Activated CD4-positive, CD25-positive, alpha-beta regulatory T cell treated with anti-CD3 and anti-CD28 coated beads, Interleukin-2, amount 50 U/mL, for 16 hours (primary cell): Measurements from ENCODE around the gene KCNQ2.

Experiments
- DNase-seq: peaks from one replicate; pipeline ENCODE4 v3.0.0-alpha.2; 2020; ENCODE audit warnings: low read depth, low spot score

The KCNQ2 gene

DNA sequence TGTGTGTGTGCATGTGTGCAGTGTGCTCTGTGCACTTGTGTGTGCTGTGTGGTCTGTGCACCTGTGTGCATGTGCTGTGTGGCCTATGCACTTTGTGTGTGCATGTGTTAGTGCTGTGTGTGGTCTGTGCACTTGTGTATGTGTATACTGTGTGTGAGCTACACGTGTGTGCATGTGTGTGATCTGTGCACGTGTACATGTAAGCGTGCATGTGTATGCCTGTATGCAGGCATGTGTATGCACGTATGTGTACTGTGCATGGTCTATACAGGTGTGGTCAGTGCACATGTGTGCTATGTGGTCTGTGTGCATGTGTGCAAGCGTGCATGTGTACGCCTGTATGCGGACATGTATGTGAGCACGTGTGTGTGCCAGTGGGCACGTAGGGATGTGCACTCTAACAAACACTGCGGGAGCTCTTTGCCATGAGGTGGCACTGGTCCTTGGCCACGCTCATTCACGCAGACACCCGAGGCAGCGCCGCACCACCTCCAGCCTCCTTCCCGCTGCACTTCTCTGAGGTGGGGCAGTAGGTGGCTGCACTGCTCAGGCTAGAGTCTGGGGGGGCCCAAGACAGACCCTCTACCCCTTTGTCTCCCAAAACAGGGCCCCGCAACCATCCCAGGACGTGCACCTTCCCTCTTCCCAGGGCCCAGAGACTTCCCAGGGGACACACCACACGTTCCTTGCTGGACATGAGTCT is 68.9 kb downstream of the KCNQ2 start:
- no peak for DNase-seq

GRCh38 chr20:63402860-63403220 is 69.6 kb downstream of the KCNQ2 start:
- DNase-seq: no peak

- DNase-seq: no peak
Observed at GRCh38 chr20:63402181-63402859, 70.1 kb downstream of the KCNQ2 start.

DNA sequence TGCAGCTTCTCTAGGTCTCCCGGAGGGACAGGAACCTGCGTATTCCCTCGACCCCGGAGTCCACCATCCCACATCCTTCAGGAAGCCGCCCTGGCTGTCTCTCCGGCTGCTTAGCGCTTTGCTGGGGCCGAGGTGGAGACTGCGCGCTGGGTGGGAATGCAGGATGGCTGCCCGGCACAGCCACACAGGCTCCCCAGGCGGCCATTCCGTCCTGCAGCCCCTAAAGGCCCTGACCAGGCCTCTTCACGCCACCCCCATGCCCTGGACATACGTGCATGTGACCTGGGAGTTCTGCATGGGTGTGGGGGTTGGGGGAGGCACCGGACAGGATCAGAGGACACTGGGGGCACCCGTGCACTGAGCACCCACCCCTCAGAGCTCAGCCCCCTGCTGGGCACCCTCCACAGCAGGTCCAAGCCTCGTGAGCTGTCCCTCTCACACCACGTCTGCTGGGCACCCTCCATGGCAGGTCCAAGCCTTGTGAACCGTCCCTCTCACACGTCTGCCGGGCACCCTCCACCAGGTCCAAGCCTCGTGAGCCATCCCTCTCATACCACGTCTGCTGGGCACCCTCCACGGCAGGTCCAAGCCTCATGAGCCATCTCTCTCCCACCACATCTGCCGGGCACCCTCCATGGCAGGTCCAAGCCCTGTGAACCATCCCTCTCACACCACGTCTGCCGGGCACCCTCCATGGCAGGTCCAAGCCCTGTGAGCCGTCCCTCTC is 70.9 kb downstream of the KCNQ2 start:
- no peak for DNase-seq

- no peak for DNase-seq
Observed at GRCh38 chr20:63400486-63401210, 71.8 kb downstream of the KCNQ2 start.

DNA sequence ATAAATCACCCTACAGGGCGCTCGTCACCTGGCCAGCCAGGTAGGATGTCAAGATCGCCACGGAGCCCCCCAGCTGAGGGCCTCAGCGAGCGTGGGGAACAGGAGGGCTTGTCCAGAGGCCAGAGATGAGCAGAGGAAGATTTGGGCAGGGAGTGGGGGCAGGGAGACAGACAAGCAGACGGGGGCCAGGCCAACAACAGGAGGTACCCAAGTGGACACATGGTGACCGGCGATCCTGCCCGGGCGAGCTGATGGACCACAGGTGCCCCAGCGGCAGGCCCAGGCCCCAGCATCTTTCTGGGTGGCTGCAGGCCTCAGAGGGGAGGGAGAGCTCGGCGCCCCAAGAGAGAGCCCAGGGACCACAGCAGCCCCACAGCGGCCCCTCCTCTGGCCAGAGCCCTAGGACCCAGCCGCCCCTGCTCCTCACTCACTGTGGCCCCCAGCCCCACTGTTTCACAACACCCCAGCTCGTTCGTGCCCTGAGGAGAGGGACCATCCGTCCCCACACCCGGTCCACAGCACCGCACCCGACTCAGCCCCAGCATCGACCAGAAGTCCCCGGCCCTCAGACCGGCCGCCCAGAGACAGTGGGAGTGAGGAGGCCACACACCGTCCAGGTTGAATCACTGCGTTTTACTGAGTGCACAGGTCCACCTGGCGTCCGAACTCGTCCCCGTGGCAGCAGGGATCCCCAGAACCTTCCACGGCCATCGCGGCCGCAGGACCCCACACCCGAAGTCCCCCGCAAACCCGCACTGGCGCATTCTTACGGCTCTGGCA is 72.7 kb downstream of the KCNQ2 start:
- no peak for DNase-seq

DNA sequence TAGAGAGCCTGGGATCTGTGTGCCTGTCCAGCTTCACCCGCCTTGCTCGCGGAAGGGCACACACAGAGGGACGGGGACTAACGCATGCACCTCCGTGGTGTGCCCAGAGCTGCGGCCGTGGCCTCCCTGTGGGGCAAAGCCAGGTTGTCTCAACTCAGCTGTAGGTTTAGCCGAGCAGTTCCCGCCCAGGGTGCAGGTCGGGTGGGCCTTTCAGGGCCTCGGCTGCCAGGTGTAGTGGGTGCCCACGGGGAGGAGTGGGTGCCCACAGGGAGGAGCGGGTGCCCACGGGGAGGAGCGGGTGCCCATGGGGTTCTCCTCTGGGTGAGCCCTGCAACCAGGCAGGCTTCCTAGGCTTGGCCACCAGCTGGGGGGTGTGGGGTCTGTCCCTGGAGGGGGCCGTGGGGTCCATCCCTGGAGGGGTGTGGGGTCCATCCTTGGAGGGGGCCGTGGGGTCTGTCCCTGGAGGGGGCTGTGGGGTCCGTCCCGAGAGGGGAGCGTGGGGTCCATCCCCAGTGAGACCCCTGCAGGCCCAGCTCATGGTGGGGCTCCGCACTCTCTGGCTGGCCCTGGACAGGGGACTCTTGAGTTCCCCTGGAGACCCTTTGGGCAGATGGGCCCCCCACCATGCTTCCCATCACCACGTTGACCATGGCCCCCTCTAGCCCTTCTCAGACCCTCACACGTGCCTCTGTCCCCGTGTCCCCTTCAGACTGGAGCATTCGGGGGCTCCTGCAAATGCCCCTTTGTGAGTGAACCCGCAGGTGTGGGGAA is 73.5 kb downstream of the KCNQ2 start:
- DNase-seq: no peak

GRCh38 chr20:63397946-63398450 is 74.5 kb downstream of the KCNQ2 start:
- no peak for DNase-seq

- no peak for DNase-seq
Observed at GRCh38 chr20:63397155-63397843, 75.2 kb downstream of the KCNQ2 start.

DNA sequence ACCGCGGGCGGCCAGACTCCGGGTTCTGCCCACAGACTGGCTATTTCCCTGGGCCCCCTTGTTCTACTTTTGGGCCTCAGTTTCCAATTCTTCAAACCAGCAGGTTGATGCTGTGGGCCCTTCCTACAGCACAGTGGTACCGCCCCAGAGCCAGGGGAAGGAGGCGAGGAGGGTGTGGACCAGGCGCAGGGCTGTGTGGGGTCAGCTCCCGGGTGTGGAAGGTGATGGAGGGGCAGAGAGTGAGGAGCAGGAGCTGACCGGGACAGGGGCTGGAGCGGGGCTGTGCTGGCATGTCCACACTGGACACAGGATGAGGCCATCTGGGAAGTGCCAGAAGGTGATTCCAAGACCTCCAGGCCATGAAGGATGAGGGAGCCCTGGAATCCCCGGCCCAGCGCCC is 76.2 kb downstream of the KCNQ2 start:
- DNase-seq: no peak

- no peak for DNase-seq
Observed at GRCh38 chr20:63395723-63396122, 76.7 kb downstream of the KCNQ2 start.

DNA sequence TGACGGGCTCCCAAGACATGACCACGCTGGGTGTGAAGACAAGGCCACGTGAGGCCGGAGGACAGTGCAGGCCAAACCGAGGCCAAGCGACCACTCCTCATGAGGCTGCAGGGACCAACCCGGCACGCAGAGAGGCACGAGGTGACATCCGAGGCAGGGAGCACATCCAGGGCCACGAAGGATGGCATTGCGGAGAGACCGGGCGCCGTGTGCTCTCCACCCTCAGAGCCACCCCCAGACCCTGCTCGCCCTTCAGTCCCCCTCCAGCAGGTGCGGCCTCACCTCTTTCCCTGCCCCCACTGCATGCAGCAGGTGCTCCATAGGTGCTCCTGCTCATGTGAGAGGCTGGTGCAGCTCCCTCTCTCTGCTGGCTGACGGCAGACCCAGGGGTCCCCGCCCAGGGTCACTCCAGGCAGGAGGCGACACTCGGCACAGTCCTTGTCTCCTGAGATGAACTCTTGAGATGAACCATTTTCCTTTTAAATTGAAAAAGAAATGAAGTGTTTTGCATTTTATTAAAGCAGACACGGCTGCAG is 77.5 kb downstream of the KCNQ2 start:
- DNase-seq: no peak

DNA sequence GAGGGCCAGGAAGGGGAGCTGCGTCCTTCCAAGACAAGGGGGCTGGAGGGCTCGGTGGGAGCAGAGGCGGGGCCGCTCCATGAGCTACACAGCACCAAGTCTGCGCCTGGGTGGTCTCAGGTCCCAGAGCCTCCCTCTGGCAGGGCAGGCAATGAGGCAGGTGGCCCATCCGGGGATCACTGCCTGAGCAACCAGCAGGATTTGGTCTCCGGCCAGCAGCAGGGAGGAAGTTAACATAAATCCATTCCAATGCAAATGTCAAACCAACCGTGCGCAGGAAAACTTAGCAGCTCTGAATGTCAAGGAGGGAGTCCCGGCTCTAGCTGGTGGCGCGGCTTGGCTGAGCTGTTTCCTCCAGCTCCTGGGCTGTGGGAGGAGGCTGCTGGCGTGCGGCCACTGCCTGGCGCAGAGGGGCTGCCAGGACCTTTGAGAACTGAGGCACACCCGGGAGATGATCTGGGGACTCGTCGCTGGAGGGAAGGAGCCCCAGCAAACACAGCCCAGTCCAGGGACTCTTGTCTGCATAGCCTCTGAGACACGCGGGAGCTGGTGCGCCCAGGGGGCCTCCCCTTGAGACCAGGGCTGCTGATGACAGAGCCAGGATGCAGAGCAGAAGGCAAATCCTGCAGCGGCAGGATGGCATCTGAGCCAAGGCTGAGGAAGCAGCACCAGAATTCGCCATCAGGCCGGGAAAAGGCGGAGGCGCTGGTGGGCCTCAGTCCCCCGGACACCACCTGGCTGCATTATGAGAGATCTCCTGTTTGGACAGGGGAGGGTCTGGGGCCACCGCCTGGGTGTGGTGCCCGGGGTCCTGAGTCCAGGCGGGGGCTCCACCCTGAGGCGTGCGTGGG is 78.2 kb downstream of the KCNQ2 start:
- no peak for DNase-seq

DNA sequence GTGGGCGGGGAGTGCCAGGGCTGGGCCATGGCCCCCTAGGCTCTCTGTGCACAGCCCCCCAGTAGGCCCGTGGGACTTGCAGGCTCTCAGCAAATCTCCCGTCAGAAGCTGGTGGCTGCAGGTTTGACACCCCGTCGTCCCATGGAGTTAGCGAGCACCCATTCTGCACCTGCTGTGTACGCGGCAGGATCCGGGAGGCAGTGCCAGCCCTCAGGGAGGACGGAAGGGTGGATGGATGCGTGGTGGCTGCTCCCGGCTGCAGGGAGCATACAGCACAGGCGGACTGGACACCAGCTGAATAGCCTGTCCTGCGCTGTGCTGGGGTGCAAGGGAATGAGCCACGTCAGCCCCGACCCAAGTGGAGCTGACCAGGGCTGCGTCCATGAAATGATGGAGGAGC is 78.9 kb downstream of the KCNQ2 start:
- DNase-seq: no peak

DNA sequence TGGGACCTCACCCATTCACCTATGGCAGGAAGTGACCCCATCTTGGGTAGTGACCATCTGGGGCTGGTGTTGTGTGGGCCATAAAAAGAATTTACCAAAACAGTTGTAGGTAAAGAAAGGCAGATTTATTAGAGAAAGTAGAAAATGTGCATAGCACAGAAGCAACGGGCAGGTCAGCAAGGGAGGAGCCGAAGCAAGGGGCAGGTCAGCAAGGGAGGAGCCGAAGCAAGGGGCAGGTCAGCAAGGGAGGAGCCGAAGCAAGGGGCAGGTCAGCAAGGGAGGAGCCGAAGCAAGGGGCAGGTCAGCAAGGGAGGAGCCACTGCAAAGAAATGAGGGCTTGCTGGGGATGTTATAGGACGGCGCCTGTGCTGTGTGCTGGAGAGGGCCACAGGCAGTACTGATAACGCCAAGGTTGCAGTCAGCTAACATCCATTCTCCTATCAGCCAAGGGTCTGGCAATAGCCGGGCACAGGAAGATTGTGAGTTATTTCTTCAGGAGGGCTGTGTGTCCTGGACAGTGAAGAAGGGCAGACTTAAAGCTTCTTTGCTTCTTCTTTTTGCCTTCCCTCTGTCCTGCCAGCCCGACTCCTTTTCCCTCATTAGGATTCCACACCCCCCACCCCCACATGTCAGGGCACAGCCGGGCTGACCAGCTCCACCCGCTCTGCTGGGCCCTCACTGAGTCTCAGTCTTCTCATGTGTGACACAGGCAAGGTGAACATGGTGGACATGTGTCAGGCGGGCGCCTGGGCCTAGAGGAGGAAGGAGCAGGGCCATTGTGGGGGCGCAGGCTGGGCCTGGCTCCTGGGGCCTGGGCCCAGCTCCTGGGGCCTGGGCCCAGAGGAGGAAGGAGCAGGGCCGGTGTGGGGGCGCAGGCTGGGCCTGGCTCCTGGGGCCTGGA is 79.7 kb downstream of the KCNQ2 start:
- DNase-seq: no peak

DNA sequence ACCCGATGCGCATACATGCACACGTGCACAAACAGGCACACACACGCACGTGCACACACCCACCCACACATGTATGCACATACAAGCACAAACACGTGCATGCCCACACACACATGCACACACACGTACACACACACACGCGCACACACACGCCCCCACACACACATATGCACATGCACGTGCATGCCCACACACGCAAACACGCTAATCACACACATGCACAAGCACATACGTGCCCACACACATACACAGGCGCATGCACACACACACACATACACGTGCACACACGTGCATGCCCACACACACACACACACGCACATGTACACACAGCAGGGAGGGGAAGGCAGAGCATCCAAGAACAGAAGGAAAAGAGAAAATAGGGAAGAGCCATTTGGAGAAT is 84.5 kb downstream of the KCNQ2 start:
- no peak for DNase-seq

DNA sequence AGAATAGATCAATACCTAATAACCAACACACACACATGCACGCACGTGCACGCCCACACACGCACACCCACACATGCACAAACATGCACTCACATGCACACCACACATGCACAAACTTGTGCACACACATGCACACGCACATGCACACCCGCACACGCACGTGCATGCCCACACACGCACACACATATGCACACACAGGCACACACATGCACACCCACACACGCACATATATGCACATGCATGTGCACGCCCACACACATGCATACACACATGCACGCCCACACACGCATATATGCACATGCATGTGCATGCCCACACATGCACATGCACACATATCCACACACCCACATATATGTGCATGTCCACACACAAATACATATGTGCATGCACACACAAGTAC is 85.1 kb downstream of the KCNQ2 start:
- no peak for DNase-seq

DNA sequence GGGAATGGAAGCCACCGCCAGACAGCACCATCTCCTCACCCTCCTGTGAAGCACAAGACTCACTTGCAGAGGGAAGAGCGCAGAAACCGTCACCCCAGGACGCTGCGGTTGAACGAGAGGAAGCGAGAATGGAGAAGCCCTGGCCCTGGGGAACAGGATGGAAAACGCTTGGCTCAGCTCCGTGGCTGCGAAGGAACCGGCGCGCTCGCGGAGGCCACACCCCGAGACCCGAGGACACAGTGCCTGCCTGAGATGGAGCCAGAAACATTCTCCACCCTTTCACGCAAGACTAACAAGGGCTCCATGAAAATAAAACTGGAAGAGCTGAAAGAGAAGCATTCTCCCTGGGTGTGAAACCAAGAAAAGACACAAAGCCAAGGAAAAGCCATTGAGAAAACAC is 86.0 kb downstream of the KCNQ2 start:
- no peak for DNase-seq
